K562 (cell line): ENCODE data around the gene HDAC5. TPM values are rescaled to one million over a fixed set of nuclear protein-coding genes. Genes with fewer than 3 reads are reported as not detected.

Source experiments
- AFF4 ChIP-seq: sonication (generic); formaldehyde crosslinking; IDR thresholded peaks from 2 replicates; pipeline ENCODE4 v1.8.0; 2023; ENCODE audit warnings: mild to moderate bottlenecking, missing genetic modification reagents
- ARID4B ChIP-seq: sonication (generic); formaldehyde crosslinking; IDR thresholded peaks from 2 replicates; pipeline ENCODE4 v1.8.0; 2022; ENCODE audit warnings: mild to moderate bottlenecking, missing genetic modification reagents
- ATF4 ChIP-seq: fragments of 450-650 bp; formaldehyde crosslinking; IDR thresholded peaks from 2 replicates; pipeline ENCODE4 v1.4.0; 2022; ENCODE audit warnings: mild to moderate bottlenecking, moderate library complexity
- BHLHE40 ChIP-seq: IDR thresholded peaks from 2 replicates; pipeline ENCODE4 v1.6.1; 2011; ENCODE audit warnings: low read length, improper control_type of control experiment
- BRF1 ChIP-seq: IDR thresholded peaks from 3 replicates; pipeline ENCODE4 v1.6.1; 2011; ENCODE audit warnings: borderline replicate concordance, mild to moderate bottlenecking; ENCODE audit not compliant: insufficient read length; ENCODE audit errors: extremely low read depth
- FOXA3 ChIP-seq, 2 experiments: fragments of 450-650 bp in 1 of 2; sonication (generic) in 1 of 2; formaldehyde crosslinking; IDR thresholded peaks in 1 of 2; conservative IDR thresholded peaks in 1 of 2; 2 replicates each; pipeline versions ENCODE4 v1.4.0 to v1.8.0; 2020 to 2022; ENCODE audit warnings: mild to moderate bottlenecking in 2 of 2, missing genetic modification reagents in 1 of 2
- GATAD2B ChIP-seq: fragments of 450-650 bp; IDR thresholded peaks from 2 replicates; pipeline ENCODE4 v1.6.1; 2017; ENCODE audit warnings: mild to moderate bottlenecking, borderline replicate concordance
- HCFC1 ChIP-seq: IDR thresholded peaks from 2 replicates; pipeline ENCODE4 v1.6.1; 2012; ENCODE audit warnings: low read depth, low read length, improper control_type of control experiment
- HDAC1 ChIP-seq, 2 experiments: fragments of 450-650 bp; IDR thresholded peaks; 2 replicates each; pipeline ENCODE4 v1.6.1; 2016 to 2017; ENCODE audit warnings: inconsistent platforms in 1 of 2, mild to moderate bottlenecking in 1 of 2, moderate library complexity in 1 of 2
- HDAC2 ChIP-seq: fragments of 450-650 bp; IDR thresholded peaks from 2 replicates; pipeline ENCODE4 v1.6.1; 2016; ENCODE audit warnings: mild to moderate bottlenecking
- IRF2 ChIP-seq: sonication (generic); formaldehyde crosslinking; IDR thresholded peaks from 2 replicates; pipeline ENCODE4 v1.8.1; 2022; ENCODE audit warnings: mild to moderate bottlenecking, missing genetic modification reagents
- NFIC ChIP-seq: fragments of 450-650 bp; IDR thresholded peaks from 2 replicates; pipeline ENCODE4 v1.6.1; 2017; ENCODE audit warnings: mild to moderate bottlenecking, inconsistent platforms
- POLR2AphosphoS5 ChIP-seq: IDR thresholded peaks from 2 replicates; pipeline ENCODE4 v1.6.1; 2011; ENCODE audit warnings: mild to moderate bottlenecking, low read depth, low read length, moderate library complexity; ENCODE audit not compliant: control insufficient read depth, insufficient read depth
- SNIP1 ChIP-seq: fragments of 450-650 bp; IDR thresholded peaks from 2 replicates; pipeline ENCODE4 v1.7.1; 2017; ENCODE audit warnings: low read depth, mild to moderate bottlenecking
- SRSF7 ChIP-seq: fragments of 200-400 bp; formaldehyde crosslinking; optimal IDR thresholded peaks from 2 replicates; pipeline ENCODE3; 2017; ENCODE audit warnings: mild to moderate bottlenecking, low read depth, low read length
- XRCC5 ChIP-seq: fragments of 200-400 bp; formaldehyde crosslinking; IDR thresholded peaks from 2 replicates; pipeline ENCODE4 v1.6.1; 2017; ENCODE audit warnings: low read depth, mild to moderate bottlenecking, low read length
- YY1 ChIP-seq, 3 experiments: IDR thresholded peaks; 2 replicates each; pipeline ENCODE4 v1.6.1; 2011; ENCODE audit warnings: low read length in 2 of 3, mild to moderate bottlenecking in 2 of 3, moderate library complexity in 2 of 3, borderline replicate concordance in 1 of 3, control low read depth in 1 of 3, low read depth in 1 of 3; ENCODE audit not compliant: insufficient read depth in 3 of 3, insufficient replicate concordance in 2 of 3, control insufficient read depth in 1 of 3, insufficient read length in 1 of 3; ENCODE audit errors: extremely low read depth in 1 of 3
- ZNF384 ChIP-seq: IDR thresholded peaks from 2 replicates; pipeline ENCODE4 v1.6.1; 2012; ENCODE audit warnings: low read depth, low read length, improper control_type of control experiment
- polyA plus RNA-seq, 8 experiments: library from polyadenylated mRNA; depleted of rRNA in 4 of 8; stranded (reverse) in 5 of 8; unstranded in 3 of 8; fragments of >200 nt; fragmentation: Nextera tagmentation in 2 of 8; fragmentation: Illumina TruSeq in 1 of 8; extraction: Ambion mirVana in 2 of 8; extraction: Trizol in 1 of 8; gene quantifications; 2 replicates each; pipeline versions ENCODE4 v1.2.1 to v1.2.3, GENCODE V29; 2011 to 2014; ENCODE audit warnings: inconsistent platforms in 1 of 8, missing spikeins in 1 of 8
- total RNA-seq, 7 experiments: library from RNA; depleted of rRNA in 6 of 7; stranded (reverse); fragments of >200 nt in 6 of 7; fragmentation: Illumina TruSeq in 2 of 7; extraction: Trizol in 2 of 7; gene quantifications; 2 replicates each; pipeline versions ENCODE4 v1.2.1 to v1.2.3, GENCODE V29; 2011 to 2021; ENCODE audit warnings: low replicate concordance in 1 of 7

HDAC5 gene
- total and polyA plus RNA-seq, 9 of the 15 experiments (the other 6 are each of a cell fraction or from before 2014, with no cell fraction given) = 0.45 to 26.2 (median 16.4) TPM

GRCh38 chr17:44070455-44071197 is 52.8 kb downstream of the HDAC5 start, which contains the start of gene G6PC3 (continued):
- peak; percentile 49; the same call in 1 of the 2 replicates for TF ChIP-seq AFF4 (CRISPR knock-in tag)
- peak in 2 of 3 experiments; percentile 53 to 63 for TF ChIP-seq YY1 (IDR thresholded peaks at IDR 0.05; ENCODE audit: borderline replicate concordance in 1 of 3, control insufficient read depth in 1 of 3, extremely low read depth in 1 of 3, insufficient read depth in 3 of 3, insufficient read length in 1 of 3, insufficient replicate concordance in 2 of 3, low read depth in 1 of 3, low read length in 2 of 3)
- TF ChIP-seq SNIP1 = no peak
- TF ChIP-seq HCFC1 = peak; percentile 89
- TF ChIP-seq BRF1 = no peak
- peak; percentile 98 for TF ChIP-seq ARID4B (CRISPR knock-in tag)
- no peak for TF ChIP-seq IRF2 (CRISPR knock-in tag)
- peak; percentile 87 for TF ChIP-seq HDAC2
- TF ChIP-seq FOXA3 (CRISPR knock-in tag; conservative IDR thresholded peaks at IDR 0.05 in 1 of 2, IDR thresholded peaks at IDR 0.05 in 1 of 2) = peak in 1 of 2 experiments; percentile 65; a peak in 1 of 4 replicates
- peak; percentile 75 for TF ChIP-seq POLR2AphosphoS5
- TF ChIP-seq HDAC1 (IDR thresholded peaks at IDR 0.05) = peak; percentile 92 to 100; a peak in 3 of 4 replicates
- no peak for TF ChIP-seq SRSF7
- no peak for TF ChIP-seq ATF4 (CRISPR knock-in tag)
- TF ChIP-seq BHLHE40 = peak; percentile 97
- TF ChIP-seq XRCC5 = no peak; the same call in 1 of the 2 replicates
- no peak; the same call in 1 of the 2 replicates for TF ChIP-seq NFIC
- no peak; the same call in 1 of the 2 replicates for TF ChIP-seq GATAD2B
- TF ChIP-seq ZNF384 = peak; percentile 78
